SK-N-SH treated with all-trans-retinoic acid at 6 μM for 48 hours (cell line): ENCODE data around the gene ITGA8.

Source experiments
- ATAC-seq: fragments of 200-7000 bp; cut with Tn5 transposase; 3 replicates; pipeline ENCODE4 v1.9.1; 2020; ENCODE audit warnings: mild to moderate bottlenecking, moderate library complexity
- ARNTL ChIP-seq: fragments of 450-650 bp; formaldehyde crosslinking; IDR thresholded peaks from 2 replicates; pipeline ENCODE4 v1.5.0; 2020; ENCODE audit warnings: low read depth, mild to moderate bottlenecking, moderate library complexity, borderline replicate concordance
- BACH2 ChIP-seq: fragments of 250-450 bp; sonication (Bioruptor Pico); IDR thresholded peaks from 2 replicates; pipeline ENCODE4 v1.9.0; 2021; ENCODE audit warnings: mild to moderate bottlenecking, borderline replicate concordance
- CSDC2 ChIP-seq: fragments of 250-450 bp; sonication (Bioruptor Pico); IDR thresholded peaks from 2 replicates; pipeline ENCODE4 v1.5.0; 2020; ENCODE audit warnings: mild to moderate bottlenecking, moderate library complexity
- ESRRG ChIP-seq: fragments of 250-450 bp; sonication (Bioruptor Pico); IDR thresholded peaks from 2 replicates; pipeline ENCODE4 v1.6.1; 2021; ENCODE audit warnings: mild to moderate bottlenecking
- GLIS3 ChIP-seq: fragments of 250-450 bp; sonication (Bioruptor Pico); IDR thresholded peaks from 2 replicates; pipeline ENCODE4 v1.5.0; 2020; ENCODE audit warnings: mild to moderate bottlenecking, moderate library complexity
- OSR1 ChIP-seq: fragments of 250-450 bp; sonication (Bioruptor Pico); IDR thresholded peaks from 2 replicates; pipeline ENCODE4 v1.8.0; 2022; ENCODE audit warnings: moderate library complexity, mild to moderate bottlenecking, inconsistent platforms
- PPARA ChIP-seq: fragments of 250-450 bp; sonication (Bioruptor Pico); IDR thresholded peaks from 2 replicates; pipeline ENCODE4 v1.5.0; 2020; ENCODE audit warnings: mild to moderate bottlenecking, borderline replicate concordance
- RARB ChIP-seq: fragments of 250-450 bp; sonication (Bioruptor Pico); IDR thresholded peaks from 2 replicates; pipeline ENCODE4 v1.8.0; 2021; ENCODE audit warnings: mild to moderate bottlenecking, moderate library complexity
- SNAI2 ChIP-seq: fragments of 250-450 bp; sonication (Bioruptor Pico); IDR thresholded peaks from 2 replicates; pipeline ENCODE4 v1.5.0; 2020; ENCODE audit warnings: mild to moderate bottlenecking, moderate library complexity
- TCF4 ChIP-seq: fragments of 250-450 bp; sonication (Bioruptor Pico); IDR thresholded peaks from 2 replicates; pipeline ENCODE4 v1.8.0; 2021; ENCODE audit warnings: mild to moderate bottlenecking, moderate library complexity, borderline replicate concordance
- TOX ChIP-seq: fragments of 250-450 bp; sonication (Bioruptor Pico); IDR thresholded peaks from 2 replicates; pipeline ENCODE4 v1.8.0; 2021; ENCODE audit warnings: mild to moderate bottlenecking, moderate library complexity, borderline replicate concordance
- ZC3H10 ChIP-seq: fragments of 250-450 bp; sonication (Bioruptor Pico); IDR thresholded peaks from 2 replicates; pipeline ENCODE4 v1.5.1; 2021; ENCODE audit warnings: mild to moderate bottlenecking, moderate library complexity
- ZFP3 ChIP-seq: fragments of 250-450 bp; sonication (Bioruptor Pico); IDR thresholded peaks from 2 replicates; pipeline ENCODE4 v1.5.0; 2020; ENCODE audit warnings: mild to moderate bottlenecking, moderate library complexity
- ZFP30 ChIP-seq: fragments of 450-650 bp; formaldehyde crosslinking; IDR thresholded peaks from 2 replicates; pipeline ENCODE4 v1.5.0; 2022; ENCODE audit warnings: mild to moderate bottlenecking, moderate library complexity
- ZNF565 ChIP-seq: fragments of 450-650 bp; formaldehyde crosslinking; conservative IDR thresholded peaks from 2 replicates; pipeline ENCODE4 v1.5.0; 2020; ENCODE audit warnings: low read depth, mild to moderate bottlenecking, moderate library complexity
- ZNF70 ChIP-seq: fragments of 450-650 bp; formaldehyde crosslinking; IDR thresholded peaks from 2 replicates; pipeline ENCODE4 v1.5.0; 2020; ENCODE audit warnings: mild to moderate bottlenecking, moderate library complexity
- ZNF8 ChIP-seq: fragments of 450-650 bp; formaldehyde crosslinking; IDR thresholded peaks from 2 replicates; pipeline ENCODE4 v1.5.0; 2020; ENCODE audit warnings: mild to moderate bottlenecking, moderate library complexity
- TF ChIP-seq, protein P1 (sequence below): fragments of 250-450 bp; sonication (Bioruptor Pico); IDR thresholded peaks from 2 replicates; pipeline ENCODE4 v1.5.0; 2020; ENCODE audit warnings: mild to moderate bottlenecking, moderate library complexity
- TF ChIP-seq, protein P2 (sequence below): fragments of 250-450 bp; sonication (Bioruptor Pico); IDR thresholded peaks from 2 replicates; pipeline ENCODE4 v1.5.1; 2020; ENCODE audit warnings: low read depth, mild to moderate bottlenecking, moderate library complexity
- TF ChIP-seq, protein P3 (sequence below): fragments of 250-450 bp; sonication (Bioruptor Pico); IDR thresholded peaks from 2 replicates; pipeline ENCODE4 v1.8.0; 2020; ENCODE audit warnings: mild to moderate bottlenecking, moderate library complexity, borderline replicate concordance
- TF ChIP-seq, protein P4 (sequence below): fragments of 250-450 bp; sonication (Bioruptor Pico); IDR thresholded peaks from 2 replicates; pipeline ENCODE4 v1.5.1; 2021; ENCODE audit warnings: mild to moderate bottlenecking, moderate library complexity

ITGA8 gene

DNA sequence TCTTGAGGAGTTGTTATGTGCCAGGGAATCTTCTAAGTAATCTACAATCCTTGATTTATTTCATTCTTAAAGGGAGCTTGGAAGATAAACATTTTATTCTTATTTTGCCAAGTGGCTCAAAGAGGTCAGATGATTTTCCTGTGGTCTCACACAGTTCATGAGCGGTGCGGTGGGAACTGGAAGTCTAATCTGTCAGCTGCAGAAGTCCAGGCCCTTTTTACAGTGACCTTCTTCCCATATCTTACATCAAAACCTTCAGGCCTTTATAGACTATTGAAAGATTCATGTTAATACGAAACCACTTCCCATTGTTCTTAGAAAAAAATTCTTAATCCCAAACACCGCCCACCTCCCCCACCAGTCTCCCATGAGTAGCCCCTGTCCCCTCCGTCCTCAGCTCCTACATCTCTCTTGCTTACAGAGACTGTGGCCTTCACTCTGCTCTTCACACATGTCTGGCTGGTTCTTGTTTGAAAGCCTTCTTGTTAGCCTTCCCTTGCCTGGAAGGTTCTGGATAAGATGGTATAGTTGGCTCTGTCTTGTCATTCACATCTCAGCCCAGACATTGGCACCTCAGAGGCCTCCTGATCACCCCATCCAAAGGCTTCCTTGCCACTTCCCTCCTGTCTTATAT, 61.5 kb downstream of the ITGA8 start:
- ATAC-seq: no peak
- no peak for TF ChIP-seq SNAI2 (CRISPR knock-in tag)

DNA sequence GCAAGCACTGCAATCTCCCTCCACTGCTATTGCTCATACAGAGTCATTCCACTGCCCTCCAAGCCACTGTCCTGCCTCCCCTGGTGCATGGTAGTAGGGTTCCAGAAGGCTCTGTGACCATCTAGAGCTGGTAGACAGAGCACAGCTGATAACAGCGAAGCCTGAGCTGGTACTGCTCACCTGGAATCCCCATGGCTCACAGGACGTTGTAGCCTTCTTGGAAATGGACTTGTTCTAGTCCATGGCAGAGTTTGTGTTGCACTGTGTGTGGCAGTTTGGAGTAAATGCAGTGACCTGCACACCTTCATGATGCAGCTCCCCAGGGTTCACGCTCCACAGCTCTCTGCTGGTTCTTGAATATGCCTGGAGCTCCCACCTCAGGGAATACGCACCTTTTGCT, 67.0 kb downstream of the ITGA8 start:
- TF ChIP-seq OSR1 (CRISPR knock-in tag) (no peak), PPARA (CRISPR knock-in tag) (no peak), ZFP3 (CRISPR knock-in tag) (no peak), ZFP30 (CRISPR knock-in tag) (no peak), ZNF70 (no peak), ARNTL (CRISPR knock-in tag) (no peak), RARB (CRISPR knock-in tag) (no peak), ZNF8 (CRISPR knock-in tag) (no peak), ESRRG (CRISPR knock-in tag) (no peak), ZNF565 (CRISPR knock-in tag) (no peak), GLIS3 (CRISPR knock-in tag) (no peak), BACH2 (CRISPR knock-in tag) (no peak), SNAI2 (CRISPR knock-in tag) (no peak), TOX (CRISPR knock-in tag) (no peak), CSDC2 (CRISPR knock-in tag) (no peak), ZC3H10 (CRISPR knock-in tag) (no peak)
- TF ChIP-seq, protein P1, sequence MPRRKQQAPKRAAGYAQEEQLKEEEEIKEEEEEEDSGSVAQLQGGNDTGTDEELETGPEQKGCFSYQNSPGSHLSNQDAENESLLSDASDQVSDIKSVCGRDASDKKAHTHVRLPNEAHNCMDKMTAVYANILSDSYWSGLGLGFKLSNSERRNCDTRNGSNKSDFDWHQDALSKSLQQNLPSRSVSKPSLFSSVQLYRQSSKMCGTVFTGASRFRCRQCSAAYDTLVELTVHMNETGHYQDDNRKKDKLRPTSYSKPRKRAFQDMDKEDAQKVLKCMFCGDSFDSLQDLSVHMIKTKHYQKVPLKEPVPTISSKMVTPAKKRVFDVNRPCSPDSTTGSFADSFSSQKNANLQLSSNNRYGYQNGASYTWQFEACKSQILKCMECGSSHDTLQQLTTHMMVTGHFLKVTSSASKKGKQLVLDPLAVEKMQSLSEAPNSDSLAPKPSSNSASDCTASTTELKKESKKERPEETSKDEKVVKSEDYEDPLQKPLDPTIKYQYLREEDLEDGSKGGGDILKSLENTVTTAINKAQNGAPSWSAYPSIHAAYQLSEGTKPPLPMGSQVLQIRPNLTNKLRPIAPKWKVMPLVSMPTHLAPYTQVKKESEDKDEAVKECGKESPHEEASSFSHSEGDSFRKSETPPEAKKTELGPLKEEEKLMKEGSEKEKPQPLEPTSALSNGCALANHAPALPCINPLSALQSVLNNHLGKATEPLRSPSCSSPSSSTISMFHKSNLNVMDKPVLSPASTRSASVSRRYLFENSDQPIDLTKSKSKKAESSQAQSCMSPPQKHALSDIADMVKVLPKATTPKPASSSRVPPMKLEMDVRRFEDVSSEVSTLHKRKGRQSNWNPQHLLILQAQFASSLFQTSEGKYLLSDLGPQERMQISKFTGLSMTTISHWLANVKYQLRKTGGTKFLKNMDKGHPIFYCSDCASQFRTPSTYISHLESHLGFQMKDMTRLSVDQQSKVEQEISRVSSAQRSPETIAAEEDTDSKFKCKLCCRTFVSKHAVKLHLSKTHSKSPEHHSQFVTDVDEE (CRISPR knock-in tag): no peak
- TF ChIP-seq, protein P2, sequence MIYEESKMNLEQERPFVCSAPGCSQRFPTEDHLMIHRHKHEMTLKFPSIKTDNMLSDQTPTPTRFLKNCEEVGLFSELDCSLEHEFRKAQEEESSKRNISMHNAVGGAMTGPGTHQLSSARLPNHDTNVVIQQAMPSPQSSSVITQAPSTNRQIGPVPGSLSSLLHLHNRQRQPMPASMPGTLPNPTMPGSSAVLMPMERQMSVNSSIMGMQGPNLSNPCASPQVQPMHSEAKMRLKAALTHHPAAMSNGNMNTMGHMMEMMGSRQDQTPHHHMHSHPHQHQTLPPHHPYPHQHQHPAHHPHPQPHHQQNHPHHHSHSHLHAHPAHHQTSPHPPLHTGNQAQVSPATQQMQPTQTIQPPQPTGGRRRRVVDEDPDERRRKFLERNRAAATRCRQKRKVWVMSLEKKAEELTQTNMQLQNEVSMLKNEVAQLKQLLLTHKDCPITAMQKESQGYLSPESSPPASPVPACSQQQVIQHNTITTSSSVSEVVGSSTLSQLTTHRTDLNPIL: no peak
- TF ChIP-seq, protein P3, sequence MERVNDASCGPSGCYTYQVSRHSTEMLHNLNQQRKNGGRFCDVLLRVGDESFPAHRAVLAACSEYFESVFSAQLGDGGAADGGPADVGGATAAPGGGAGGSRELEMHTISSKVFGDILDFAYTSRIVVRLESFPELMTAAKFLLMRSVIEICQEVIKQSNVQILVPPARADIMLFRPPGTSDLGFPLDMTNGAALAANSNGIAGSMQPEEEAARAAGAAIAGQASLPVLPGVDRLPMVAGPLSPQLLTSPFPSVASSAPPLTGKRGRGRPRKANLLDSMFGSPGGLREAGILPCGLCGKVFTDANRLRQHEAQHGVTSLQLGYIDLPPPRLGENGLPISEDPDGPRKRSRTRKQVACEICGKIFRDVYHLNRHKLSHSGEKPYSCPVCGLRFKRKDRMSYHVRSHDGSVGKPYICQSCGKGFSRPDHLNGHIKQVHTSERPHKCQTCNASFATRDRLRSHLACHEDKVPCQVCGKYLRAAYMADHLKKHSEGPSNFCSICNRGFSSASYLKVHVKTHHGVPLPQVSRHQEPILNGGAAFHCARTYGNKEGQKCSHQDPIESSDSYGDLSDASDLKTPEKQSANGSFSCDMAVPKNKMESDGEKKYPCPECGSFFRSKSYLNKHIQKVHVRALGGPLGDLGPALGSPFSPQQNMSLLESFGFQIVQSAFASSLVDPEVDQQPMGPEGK (CRISPR knock-in tag): no peak
- TF ChIP-seq, protein P4, sequence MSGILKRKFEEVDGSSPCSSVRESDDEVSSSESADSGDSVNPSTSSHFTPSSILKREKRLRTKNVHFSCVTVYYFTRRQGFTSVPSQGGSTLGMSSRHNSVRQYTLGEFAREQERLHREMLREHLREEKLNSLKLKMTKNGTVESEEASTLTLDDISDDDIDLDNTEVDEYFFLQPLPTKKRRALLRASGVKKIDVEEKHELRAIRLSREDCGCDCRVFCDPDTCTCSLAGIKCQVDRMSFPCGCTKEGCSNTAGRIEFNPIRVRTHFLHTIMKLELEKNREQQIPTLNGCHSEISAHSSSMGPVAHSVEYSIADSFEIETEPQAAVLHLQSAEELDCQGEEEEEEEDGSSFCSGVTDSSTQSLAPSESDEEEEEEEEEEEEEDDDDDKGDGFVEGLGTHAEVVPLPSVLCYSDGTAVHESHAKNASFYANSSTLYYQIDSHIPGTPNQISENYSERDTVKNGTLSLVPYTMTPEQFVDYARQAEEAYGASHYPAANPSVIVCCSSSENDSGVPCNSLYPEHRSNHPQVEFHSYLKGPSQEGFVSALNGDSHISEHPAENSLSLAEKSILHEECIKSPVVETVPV: no peak
- no peak for ATAC-seq

DNA sequence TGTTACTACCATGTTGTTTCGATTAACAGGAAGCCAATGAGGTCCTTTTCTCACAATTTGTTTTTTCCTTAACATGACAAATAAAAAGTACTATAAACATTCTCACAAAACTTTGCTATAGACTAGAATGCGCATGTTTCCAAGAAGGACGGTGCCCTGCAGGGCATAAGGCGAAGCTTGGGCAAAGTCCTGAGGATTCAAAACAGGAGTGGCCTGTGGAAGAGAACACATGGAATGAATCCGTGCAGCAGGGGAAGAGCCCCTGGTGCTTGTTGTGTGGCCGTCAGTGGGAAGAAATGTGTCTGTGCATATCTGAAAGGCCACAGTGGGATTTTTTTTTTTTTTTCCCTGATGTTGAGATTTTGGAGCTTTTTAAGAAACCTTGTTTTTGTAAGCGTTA, 67.6 kb downstream of the ITGA8 start:
- no peak for TF ChIP-seq GLIS3 (CRISPR knock-in tag)
- no peak for TF ChIP-seq ZC3H10 (CRISPR knock-in tag)
- no peak for TF ChIP-seq SNAI2 (CRISPR knock-in tag)
- TF ChIP-seq CSDC2 (CRISPR knock-in tag): no peak
- TF ChIP-seq ZNF8 (CRISPR knock-in tag): no peak
- TF ChIP-seq OSR1 (CRISPR knock-in tag): no peak
- TF ChIP-seq PPARA (CRISPR knock-in tag): no peak
- TF ChIP-seq TCF4 (CRISPR knock-in tag): no peak
- TF ChIP-seq, protein P3 (CRISPR knock-in tag): no peak
- TF ChIP-seq, all 23 proteins: peak for 0
- no peak for ATAC-seq
